ENCODE data around the gene ATG9B.

Gene ATG9B

DNA sequence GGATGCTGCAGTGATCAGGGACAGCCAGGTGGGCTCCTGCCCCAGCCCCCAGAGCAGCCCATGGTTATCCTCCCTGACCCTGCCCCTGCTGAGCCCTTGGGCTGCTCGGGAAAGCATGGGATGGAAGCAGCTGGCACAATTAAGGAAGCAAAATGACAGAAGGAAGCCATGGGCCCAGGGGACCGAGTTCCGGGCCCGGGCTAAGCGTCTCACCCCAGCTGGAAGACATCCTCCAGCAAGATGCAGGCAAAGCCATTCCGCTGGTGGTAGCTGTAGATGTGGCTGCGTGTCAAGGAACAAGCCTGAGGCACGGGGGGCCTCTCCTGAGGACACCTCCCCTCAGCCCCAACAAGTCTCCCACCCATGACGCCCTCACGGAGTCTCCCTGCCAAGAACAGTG lies 1.1 kb downstream of the ATG9B start:
- no peak for DNase-seq (ENCODE audit: low spot score)
- TF ChIP-seq, protein P1, sequence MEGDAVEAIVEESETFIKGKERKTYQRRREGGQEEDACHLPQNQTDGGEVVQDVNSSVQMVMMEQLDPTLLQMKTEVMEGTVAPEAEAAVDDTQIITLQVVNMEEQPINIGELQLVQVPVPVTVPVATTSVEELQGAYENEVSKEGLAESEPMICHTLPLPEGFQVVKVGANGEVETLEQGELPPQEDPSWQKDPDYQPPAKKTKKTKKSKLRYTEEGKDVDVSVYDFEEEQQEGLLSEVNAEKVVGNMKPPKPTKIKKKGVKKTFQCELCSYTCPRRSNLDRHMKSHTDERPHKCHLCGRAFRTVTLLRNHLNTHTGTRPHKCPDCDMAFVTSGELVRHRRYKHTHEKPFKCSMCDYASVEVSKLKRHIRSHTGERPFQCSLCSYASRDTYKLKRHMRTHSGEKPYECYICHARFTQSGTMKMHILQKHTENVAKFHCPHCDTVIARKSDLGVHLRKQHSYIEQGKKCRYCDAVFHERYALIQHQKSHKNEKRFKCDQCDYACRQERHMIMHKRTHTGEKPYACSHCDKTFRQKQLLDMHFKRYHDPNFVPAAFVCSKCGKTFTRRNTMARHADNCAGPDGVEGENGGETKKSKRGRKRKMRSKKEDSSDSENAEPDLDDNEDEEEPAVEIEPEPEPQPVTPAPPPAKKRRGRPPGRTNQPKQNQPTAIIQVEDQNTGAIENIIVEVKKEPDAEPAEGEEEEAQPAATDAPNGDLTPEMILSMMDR (IDR thresholded peaks at IDR 0.05; ENCODE audit: extremely low read depth, missing control alignments), result no peak

DNA sequence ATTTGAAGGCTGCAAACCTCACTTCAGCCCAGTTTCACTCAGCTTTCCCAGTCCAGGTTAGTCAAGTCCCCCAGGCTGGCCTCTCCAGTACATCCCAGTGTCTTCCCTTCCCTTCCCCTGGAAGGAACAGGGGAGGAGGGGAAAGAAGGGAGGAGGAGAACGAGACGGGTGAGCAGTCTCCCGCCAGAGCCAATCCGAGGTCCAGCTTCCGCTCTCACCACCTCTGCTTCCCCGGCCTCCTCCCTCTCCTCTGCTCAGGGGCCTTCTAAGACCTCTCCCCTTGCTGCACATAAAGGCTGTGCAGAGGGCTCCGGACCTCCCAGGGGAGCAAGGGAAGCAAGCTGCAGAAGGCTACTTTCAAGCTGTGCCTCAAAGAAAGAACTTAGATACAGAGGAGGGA lies 4.1 kb downstream of the ATG9B start:
- TF ChIP-seq, protein P1 (IDR thresholded peaks at IDR 0.05; ENCODE audit: extremely low read depth, missing control alignments), result no peak
- DNase-seq (ENCODE audit: low spot score), result no peak

DNA sequence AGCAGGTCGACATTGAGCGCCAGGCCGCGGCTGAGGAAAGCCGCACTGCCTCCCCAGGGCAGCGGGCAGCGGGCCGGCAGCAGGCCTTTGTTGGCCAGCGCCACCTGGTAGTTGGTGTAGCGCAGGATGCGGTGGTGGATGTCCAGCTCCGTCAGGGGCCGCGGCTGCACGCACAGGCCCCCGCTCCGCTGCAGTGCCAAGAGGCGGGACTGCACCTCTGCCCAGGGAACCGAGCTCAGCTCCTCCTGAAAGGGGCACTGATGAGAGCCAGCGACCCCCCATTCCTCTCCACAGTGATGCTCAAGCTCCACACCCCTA lies 5.2 kb downstream of the ATG9B start:
- DNase-seq (ENCODE audit: low spot score), result no peak
- TF ChIP-seq, protein P1 (IDR thresholded peaks at IDR 0.05; ENCODE audit: extremely low read depth, missing control alignments), result no peak

DNA sequence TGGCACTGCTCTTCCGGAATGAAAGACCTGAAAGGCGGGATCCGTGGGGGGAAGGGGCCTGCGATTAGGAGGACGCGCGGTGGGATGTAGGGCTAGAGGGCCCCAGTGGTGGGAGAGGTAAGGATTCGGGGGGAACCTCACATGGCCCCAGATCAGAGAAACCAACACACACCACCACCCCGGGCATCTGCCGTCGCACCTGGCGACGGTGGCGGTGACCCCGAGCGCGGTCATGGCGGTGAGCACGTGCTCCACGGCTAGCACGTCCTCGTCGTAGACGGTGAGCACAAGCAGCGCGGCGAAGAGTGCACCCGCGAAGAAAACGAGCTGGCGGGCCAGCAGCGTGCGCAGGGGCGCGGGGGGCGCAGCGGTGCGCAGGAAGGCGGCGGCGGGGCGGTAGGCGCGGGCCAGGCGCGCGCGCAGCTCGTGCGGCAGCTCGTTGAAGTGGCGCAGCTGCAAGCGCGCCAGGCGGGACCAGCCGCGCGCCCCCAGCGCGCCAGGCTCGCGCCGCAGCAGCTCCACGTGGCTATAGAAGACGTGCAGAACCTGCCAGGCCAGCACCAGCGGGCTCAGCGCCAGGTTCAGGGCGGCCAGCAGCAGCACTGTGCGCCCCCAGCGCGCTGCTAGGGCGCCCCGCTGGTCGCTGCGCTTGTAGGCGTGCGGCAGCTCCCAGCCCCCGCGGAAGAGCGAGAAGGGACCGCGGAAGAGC lies 5.7 kb downstream of the ATG9B start:
- TF ChIP-seq, protein P1 (IDR thresholded peaks at IDR 0.05; ENCODE audit: extremely low read depth, missing control alignments), result no peak
- DNase-seq (ENCODE audit: low spot score), result no peak

DNA sequence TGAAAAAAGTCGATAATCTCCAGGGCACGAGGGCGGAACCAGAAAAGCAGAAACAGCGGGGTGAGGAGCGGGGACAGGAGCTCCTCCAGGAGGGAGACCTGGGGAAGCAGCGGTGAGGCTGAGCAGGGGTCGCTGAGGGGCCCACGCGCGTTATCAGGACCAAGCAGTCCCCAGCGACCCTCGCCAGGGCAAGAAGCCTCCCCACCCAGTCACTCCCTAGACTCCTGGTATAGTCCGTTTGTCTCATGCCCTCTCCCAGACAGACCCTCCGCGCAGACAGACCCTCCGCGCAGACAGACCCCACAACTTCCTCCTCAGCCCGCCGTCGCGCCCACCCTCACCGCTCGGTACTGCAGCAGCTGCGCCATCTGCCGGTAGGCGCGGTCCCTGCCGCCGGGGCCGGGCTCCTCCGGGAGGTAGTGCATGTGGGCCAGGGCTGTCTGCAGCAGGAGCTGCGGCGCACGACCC lies 6.3 kb downstream of the ATG9B start:
- peak; percentile 88 for DNase-seq (ENCODE audit: low spot score)
- TF ChIP-seq, protein P1 (IDR thresholded peaks at IDR 0.05; ENCODE audit: extremely low read depth, missing control alignments), result peak; percentile 97

DNA sequence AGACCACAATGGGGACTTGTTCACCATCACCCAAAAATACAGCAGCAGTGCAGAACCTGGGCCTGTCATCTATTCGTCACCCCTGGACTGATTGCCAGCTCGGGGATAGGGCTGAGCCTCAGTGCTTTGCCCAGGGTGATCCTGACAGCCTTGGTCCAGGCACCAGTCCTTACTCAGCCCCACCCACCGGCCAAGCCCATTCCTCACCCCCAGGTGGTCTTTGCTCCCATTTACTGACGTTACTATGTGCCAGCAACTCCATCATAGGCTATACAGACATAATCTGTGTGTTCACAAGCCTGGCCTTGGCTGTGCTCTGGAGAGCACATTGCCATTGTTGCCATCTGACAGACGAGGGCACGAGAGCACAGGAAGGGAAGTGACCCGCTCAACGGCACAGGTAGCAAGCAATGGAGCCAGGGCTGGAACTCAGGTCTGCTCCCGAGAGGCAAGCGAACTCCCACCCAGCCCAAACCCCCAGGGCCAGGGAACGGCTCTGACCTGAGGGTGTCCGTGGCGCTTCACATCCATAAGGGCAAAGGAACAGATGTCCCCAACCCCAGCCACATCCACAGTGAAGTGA lies 6.8 kb downstream of the ATG9B start:
- TF ChIP-seq, protein P1 (IDR thresholded peaks at IDR 0.05; ENCODE audit: extremely low read depth, missing control alignments), result no peak
- DNase-seq (ENCODE audit: low spot score), result no peak

DNA sequence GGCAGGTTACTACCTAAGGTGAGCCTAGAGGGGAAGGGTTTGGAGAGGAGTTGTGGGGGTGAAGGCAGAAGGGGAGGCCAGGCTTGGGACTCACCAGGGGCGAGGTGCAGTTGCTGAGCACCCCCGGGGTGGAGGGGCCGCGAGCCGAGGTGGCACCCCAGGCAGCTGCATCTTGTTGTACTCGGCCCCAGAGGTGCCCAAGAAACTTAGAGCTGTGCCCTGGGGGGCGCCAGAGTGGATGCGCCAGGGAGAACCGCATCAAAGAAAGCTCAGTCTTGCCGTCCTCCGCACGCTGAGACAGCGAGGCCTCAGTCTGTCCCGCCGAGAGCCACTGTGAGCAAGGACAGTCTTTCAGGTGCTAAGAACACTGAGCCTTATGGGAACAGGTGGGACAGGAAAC lies 7.4 kb downstream of the ATG9B start:
- TF ChIP-seq, protein P1 (IDR thresholded peaks at IDR 0.05; ENCODE audit: extremely low read depth, missing control alignments), result no peak
- DNase-seq (ENCODE audit: low spot score), result no peak

Data from GM20000 (cell line).